ENCODE results near the gene CLTA. TPM values are rescaled to one million over a fixed set of nuclear protein-coding genes. Genes with fewer than 3 reads are reported as not detected.

Gene CLTA
- total RNA-seq, 1 donor from 2014 or later = 104 TPM

GRCh38 chr9:36165826-36166167 is 24.9 kb upstream of the CLTA start:
- Mint-ChIP-seq H3K4me3 (no peak overlapping the region), H3K27ac (no peak overlapping the region), H3K36me3 (ENCODE audit: low read depth) (no peaks in the 10 kb centered on the region), H3K4me1 (peaks cover 7% of the 10 kb centered on the region), H3K27me3 (peaks cover 1% of the 10 kb centered on the region), H3K9me3 (no peaks in the 10 kb centered on the region)
- ATAC-seq (ENCODE audit: low read depth) = no peak
- ChIA-PET POLR2A (interaction anchor here (0.7 to 1.5 kb wide), 5 partner anchors 14 to 110 kb away, joined by 5 to 9 read pairs (median 7); partner anchors contain the start of gene CLTA), CTCF (interaction anchor here (0.5 to 10.6 kb wide), 10 partner anchors 13 to 233 kb away, joined by 3 to 299 read pairs (median 12); partner anchors contain the start of genes CLTA and GLIPR2)
- TF ChIP-seq CTCF (IDR thresholded peaks at IDR 0.05) = no peak
- DNase-seq = no peak
- intact Hi-C loops (cut with micrococcal nuclease) = loop anchor here (1.0 to 2.0 kb wide), 7 partner anchors 14 to 210 kb away; partner anchors contain the start of genes CLTA and GLIPR2

- Mint-ChIP-seq H3K4me3 (peak overlapping the region; percentile 79), H3K27me3 (peaks cover 1% of the 10 kb centered on the region), H3K4me1 (peaks cover 7% of the 10 kb centered on the region), H3K9me3 (no peaks in the 10 kb centered on the region), H3K27ac (no peak overlapping the region), H3K36me3 (ENCODE audit: low read depth) (no peaks in the 10 kb centered on the region)
- DNase-seq = peak; percentile 89
- intact Hi-C loops (cut with micrococcal nuclease) = loop anchor here (1.0 to 2.0 kb wide), 7 partner anchors 15 to 211 kb away; partner anchors contain the start of genes CLTA and GLIPR2
- ATAC-seq (ENCODE audit: low read depth) = peak; percentile 99
- POLR2A ChIA-PET = interaction anchor here (0.6 to 1.8 kb wide), 11 partner anchors 15 to 140 kb away, joined by 3 to 9 read pairs (median 5); partner anchors contain the start of genes CLTA and GLIPR2
- peak; percentile 90 for TF ChIP-seq CTCF (IDR thresholded peaks at IDR 0.05)
- CTCF ChIA-PET = interaction anchor here (0.5 to 10.6 kb wide), 21 partner anchors 12 to 233 kb away, joined by 3 to 299 read pairs (median 4); partner anchors contain the start of genes CLTA and GLIPR2
Observed at GRCh38 chr9:36166168-36166927, 24.4 kb upstream of the CLTA start.

GRCh38 chr9:36169166-36169565 is 21.6 kb upstream of the CLTA start, which contains the start of gene CCIN:
Gene CCIN (plus strand): TSS chr9:36169388. CDS start chr9:36169503, 115 bp downstream.
- DNase-seq (no peak), ATAC-seq (ENCODE audit: low read depth) (no peak)
- Mint-ChIP-seq H3K9me3 (no peaks in the 10 kb centered on the region), H3K27ac (no peak within 1 kb of the TSS), H3K27me3 (peaks cover 1% of the 10 kb centered on the region), H3K36me3 (ENCODE audit: low read depth) (no peaks in the 10 kb centered on the region), H3K4me3 (no peak within 1 kb of the TSS), H3K4me1 (peaks cover 7% of the 10 kb centered on the region)
- intact Hi-C loops (cut with micrococcal nuclease) = no loop called here
- POLR2A ChIA-PET = interaction anchor here (0.6 to 1.0 kb wide), 2 partner anchors 14 to 77 kb away, joined by 3 to 4 read pairs; no protein-coding TSS in a partner anchor
- TF ChIP-seq CTCF (IDR thresholded peaks at IDR 0.05) = no peak
- CTCF ChIA-PET = interaction anchor here (1.1 to 10.6 kb wide), 3 partner anchors 21 to 67 kb away, joined by 4 to 299 read pairs (median 25); partner anchors contain the start of gene CLTA

- no peak for TF ChIP-seq CTCF (IDR thresholded peaks at IDR 0.05)
- ChIA-PET CTCF (interaction anchor here (10.6 kb wide), 1 partner anchor 68 kb away, joined by 299 read pairs; no protein-coding TSS in a partner anchor), POLR2A (interaction anchor here (0.6 to 1.0 kb wide), 2 partner anchors 14 to 77 kb away, joined by 3 to 4 read pairs; no protein-coding TSS in a partner anchor)
- no peaks in the 10 kb centered on the region for H3K36me3 Mint-ChIP-seq (ENCODE audit: low read depth)
- H3K9me3 Mint-ChIP-seq = no peaks in the 10 kb centered on the region
- peaks cover 7% of the 10 kb centered on the region for H3K4me1 Mint-ChIP-seq
- ATAC-seq (ENCODE audit: low read depth) (no peak), DNase-seq (no peak)
- H3K27ac Mint-ChIP-seq = no peak overlapping the region
- no peak overlapping the region for H3K4me3 Mint-ChIP-seq
- intact Hi-C loops (cut with micrococcal nuclease) = no loop called here
- peaks cover 3% of the 10 kb centered on the region for H3K27me3 Mint-ChIP-seq
Observed at GRCh38 chr9:36169708-36170107, 21.0 kb upstream of the CLTA start.

GRCh38 chr9:36170531-36170930 is 20.2 kb upstream of the CLTA start:
- Mint-ChIP-seq H3K27me3 (peaks cover 7% of the 10 kb centered on the region), H3K27ac (no peak overlapping the region), H3K36me3 (ENCODE audit: low read depth) (no peaks in the 10 kb centered on the region), H3K4me1 (peaks cover 7% of the 10 kb centered on the region), H3K4me3 (no peak overlapping the region), H3K9me3 (no peaks in the 10 kb centered on the region)
- CTCF ChIA-PET = interaction anchor here (10.6 kb wide), 1 partner anchor 68 kb away, joined by 299 read pairs; no protein-coding TSS in a partner anchor
- DNase-seq = no peak
- no peak for TF ChIP-seq CTCF (IDR thresholded peaks at IDR 0.05)
- no peak for ATAC-seq (ENCODE audit: low read depth)
- intact Hi-C loops (cut with micrococcal nuclease) = no loop called here
- POLR2A ChIA-PET = no interaction called here
